Measurements from ENCODE around the gene SCNN1A.

Gene SCNN1A

DNA sequence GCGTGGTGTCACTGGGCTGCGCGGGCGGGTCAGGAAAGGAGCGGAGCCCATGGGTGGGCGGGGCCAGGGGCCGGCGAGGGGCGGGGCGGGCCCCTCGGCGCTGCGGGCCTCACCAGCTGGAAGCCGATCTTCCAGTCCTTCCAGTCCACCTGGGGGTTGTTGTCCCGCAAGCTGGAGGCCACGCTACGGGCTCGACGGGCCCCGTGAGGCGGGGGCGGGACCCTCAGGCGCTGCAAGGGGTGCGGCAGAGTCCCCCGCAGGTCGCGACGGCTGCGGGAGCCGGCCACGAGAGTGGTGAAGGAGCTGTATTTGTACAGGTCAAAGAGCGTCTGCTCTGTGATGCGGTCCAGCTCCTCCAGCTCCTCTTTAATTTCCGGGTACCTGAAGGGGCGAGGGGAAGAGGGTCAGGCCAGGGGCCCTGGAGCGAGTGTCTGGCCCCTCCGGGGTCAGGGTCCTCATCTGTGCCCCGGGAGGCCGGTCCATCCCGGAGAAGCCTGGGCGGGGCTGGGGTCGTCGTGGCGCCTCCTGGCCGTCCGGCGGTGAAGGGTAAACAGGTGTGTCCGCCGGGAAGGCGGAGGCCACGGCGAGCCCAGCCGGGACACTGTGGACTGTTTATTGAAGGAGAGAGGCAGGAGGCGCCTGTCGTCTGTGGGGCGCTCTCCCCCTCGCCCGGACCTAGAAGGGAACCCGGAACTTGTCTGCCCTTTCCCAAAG lies 11.9 kb downstream of the SCNN1A start:
- TF ChIP-seq, protein P1, sequence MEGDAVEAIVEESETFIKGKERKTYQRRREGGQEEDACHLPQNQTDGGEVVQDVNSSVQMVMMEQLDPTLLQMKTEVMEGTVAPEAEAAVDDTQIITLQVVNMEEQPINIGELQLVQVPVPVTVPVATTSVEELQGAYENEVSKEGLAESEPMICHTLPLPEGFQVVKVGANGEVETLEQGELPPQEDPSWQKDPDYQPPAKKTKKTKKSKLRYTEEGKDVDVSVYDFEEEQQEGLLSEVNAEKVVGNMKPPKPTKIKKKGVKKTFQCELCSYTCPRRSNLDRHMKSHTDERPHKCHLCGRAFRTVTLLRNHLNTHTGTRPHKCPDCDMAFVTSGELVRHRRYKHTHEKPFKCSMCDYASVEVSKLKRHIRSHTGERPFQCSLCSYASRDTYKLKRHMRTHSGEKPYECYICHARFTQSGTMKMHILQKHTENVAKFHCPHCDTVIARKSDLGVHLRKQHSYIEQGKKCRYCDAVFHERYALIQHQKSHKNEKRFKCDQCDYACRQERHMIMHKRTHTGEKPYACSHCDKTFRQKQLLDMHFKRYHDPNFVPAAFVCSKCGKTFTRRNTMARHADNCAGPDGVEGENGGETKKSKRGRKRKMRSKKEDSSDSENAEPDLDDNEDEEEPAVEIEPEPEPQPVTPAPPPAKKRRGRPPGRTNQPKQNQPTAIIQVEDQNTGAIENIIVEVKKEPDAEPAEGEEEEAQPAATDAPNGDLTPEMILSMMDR (IDR thresholded peaks at IDR 0.05; ENCODE audit: low read depth, low read length, missing control alignments), result no peak
- DNase-seq (ENCODE audit: low read depth), result no peak
- in situ Hi-C loops (cut with HindIII; ENCODE audit: low sequenced_read_pairs), result no loop called here

DNA sequence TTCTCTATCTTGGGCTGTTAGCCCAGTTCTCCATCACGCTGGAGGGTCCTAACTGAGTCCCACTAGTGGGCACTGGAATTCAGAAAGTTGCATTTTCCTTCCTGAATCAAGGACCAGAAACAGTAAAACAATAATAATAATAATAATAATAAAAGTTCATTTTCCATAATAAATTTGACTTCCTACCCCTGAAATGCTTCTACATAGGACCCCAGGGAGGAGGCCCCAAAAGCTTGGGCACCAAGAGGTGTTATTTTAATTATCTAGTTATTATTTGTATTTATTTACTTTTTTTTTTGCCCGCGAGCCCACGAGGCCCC lies 12.4 kb downstream of the SCNN1A start:
- TF ChIP-seq, protein P1 (IDR thresholded peaks at IDR 0.05; ENCODE audit: low read depth, low read length, missing control alignments), result no peak
- in situ Hi-C loops (cut with HindIII; ENCODE audit: low sequenced_read_pairs), result no loop called here
- peak overlapping the region; percentile 37 for H3K4me3 ChIP-seq (ENCODE audit: low read depth, low read length)
- DNase-seq (ENCODE audit: low read depth), result no peak

More for the DNA sequence above, 11.9 kb downstream of the SCNN1A start:
- H3K4me3 ChIP-seq (ENCODE audit: low read depth, low read length), result peak overlapping the region; percentile 37

DNA sequence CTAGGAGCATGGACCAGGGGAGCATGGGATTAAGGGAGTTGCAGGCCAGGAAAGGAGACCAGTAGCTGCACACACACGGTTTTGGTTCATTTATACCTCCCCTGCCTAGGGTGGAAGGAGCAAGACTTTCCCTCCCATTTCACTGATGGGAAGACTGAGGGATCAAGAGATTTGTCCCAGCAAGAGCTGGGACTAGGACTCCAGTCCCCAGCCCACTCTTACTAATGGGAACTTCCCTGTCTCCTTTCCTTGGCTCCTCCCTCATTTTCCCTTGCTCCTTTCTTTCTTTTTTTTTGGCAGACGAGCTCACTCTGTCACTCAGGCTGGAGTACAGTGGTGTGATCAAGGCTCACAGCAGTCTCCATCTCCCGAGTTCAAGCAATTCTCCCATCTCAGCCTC lies 13.0 kb downstream of the SCNN1A start:
- in situ Hi-C loops (cut with HindIII; ENCODE audit: low sequenced_read_pairs), result no loop called here
- no peak overlapping the region for H3K4me3 ChIP-seq (ENCODE audit: low read depth, low read length)
- TF ChIP-seq, protein P1 (IDR thresholded peaks at IDR 0.05; ENCODE audit: low read depth, low read length, missing control alignments), result no peak
- no peak for DNase-seq (ENCODE audit: low read depth)

DNA sequence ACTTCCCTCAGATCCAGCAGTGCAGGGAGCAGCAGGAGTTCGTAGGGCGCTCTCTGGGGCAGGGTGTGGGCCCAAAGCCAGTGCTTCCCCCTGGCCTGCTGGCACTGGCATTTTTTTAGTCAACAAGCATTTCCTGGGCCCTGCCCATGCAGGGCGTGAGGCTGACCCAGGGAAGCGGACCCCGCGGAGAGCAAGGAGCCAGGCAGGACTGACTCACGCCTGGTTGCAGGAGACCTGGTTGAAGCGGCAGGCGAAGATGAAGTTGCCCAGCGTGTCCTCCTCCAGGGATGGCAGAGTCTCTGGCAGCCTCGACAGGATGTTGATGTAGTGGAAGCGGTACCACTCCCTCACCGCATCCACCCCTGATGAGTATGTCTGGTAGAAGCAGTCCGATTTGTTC lies 13.5 kb downstream of the SCNN1A start:
- TF ChIP-seq, protein P1 (IDR thresholded peaks at IDR 0.05; ENCODE audit: low read depth, low read length, missing control alignments), result no peak
- in situ Hi-C loops (cut with HindIII; ENCODE audit: low sequenced_read_pairs), result no loop called here
- no peak overlapping the region for H3K4me3 ChIP-seq (ENCODE audit: low read depth, low read length)
- DNase-seq (ENCODE audit: low read depth), result no peak

GRCh38 chr12:6360578-6361490 lies 14.5 kb downstream of the SCNN1A start:
- TF ChIP-seq, protein P1 (IDR thresholded peaks at IDR 0.05; ENCODE audit: low read depth, low read length, missing control alignments), result no peak
- no peak for DNase-seq (ENCODE audit: low read depth)
- in situ Hi-C loops (cut with HindIII; ENCODE audit: low sequenced_read_pairs), result no loop called here
- no peak overlapping the region for H3K4me3 ChIP-seq (ENCODE audit: low read depth, low read length)

DNA sequence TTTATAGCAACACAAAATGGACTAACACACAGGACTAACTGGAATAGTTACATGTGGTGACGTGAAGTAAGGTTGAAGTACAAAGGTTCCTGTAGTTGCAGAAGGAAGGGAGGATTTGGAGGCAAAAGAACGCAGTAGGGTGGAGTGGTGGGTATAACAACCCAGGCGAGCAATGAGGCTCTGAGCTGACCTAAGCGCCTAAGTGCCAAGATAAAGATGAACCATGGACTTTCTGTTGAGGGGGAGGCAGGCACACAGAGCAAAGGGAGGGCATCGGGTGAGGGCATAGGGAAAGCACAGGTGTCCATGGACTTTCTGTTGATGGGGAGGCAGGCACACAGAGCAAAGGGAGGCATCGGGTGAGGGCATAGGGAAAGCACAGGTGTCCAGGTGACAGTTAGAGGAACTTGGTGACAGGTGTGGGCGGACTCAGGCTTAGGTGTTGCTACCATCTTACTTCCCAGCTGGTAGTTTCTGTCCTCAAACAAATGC lies 15.2 kb downstream of the SCNN1A start:
- TF ChIP-seq, protein P1 (IDR thresholded peaks at IDR 0.05; ENCODE audit: low read depth, low read length, missing control alignments), result no peak
- DNase-seq (ENCODE audit: low read depth), result no peak
- in situ Hi-C loops (cut with HindIII; ENCODE audit: low sequenced_read_pairs), result no loop called here
- H3K4me3 ChIP-seq (ENCODE audit: low read depth, low read length), result no peak overlapping the region

Measured in astrocyte of the cerebellum (primary cell).